H1 (cell line): ENCODE data around the gene ARL10. TPM values are rescaled to one million over a fixed set of nuclear protein-coding genes. Genes with fewer than 3 reads are reported as not detected.

Experiments
- BACH1 ChIP-seq: IDR thresholded peaks from 2 replicates; pipeline ENCODE4 v1.6.1; 2012; ENCODE audit warnings: low read length, improper control_type of control experiment
- BCL11A ChIP-seq, 2 experiments: IDR thresholded peaks; one replicate each; pipeline ENCODE4 v1.6.1; 2011; ENCODE audit warnings: low read depth in 2 of 2, low read length in 2 of 2, mild to moderate bottlenecking in 2 of 2
- CBX8 ChIP-seq: fragments of 300-800, 300-1000 bp; sonication (generic); IDR thresholded peaks from 2 replicates; pipeline ENCODE4 v1.7.1; 2016; ENCODE audit warnings: low read depth, low read length, borderline replicate concordance
- CHD2 ChIP-seq: IDR thresholded peaks from 2 replicates; pipeline ENCODE4 v1.6.1; 2012; ENCODE audit warnings: low read length, improper control_type of control experiment
- CTCF ChIP-seq, 3 experiments: IDR thresholded peaks; 1 replicate in 2 of 3; 2 replicates in 1 of 3; pipeline versions ENCODE4 v1.5.1 to v1.6.1; 2011; ENCODE audit warnings: low read length in 3 of 3, mild to moderate bottlenecking in 3 of 3, inconsistent platforms in 2 of 3, low read depth in 1 of 3, moderate library complexity in 1 of 3; ENCODE audit not compliant: insufficient read depth in 1 of 3; ENCODE audit errors: control extremely low read depth in 1 of 3
- HDAC2 ChIP-seq, 2 experiments: fragments of 300-600 bp in 1 of 2; sonication (generic) in 1 of 2; IDR thresholded peaks; 2 replicates each; pipeline ENCODE4 v1.6.1; 2011 to 2012; ENCODE audit warnings: low read depth in 2 of 2, low read length in 2 of 2, mild to moderate bottlenecking in 2 of 2, moderate library complexity in 2 of 2, borderline replicate concordance in 1 of 2, inconsistent platforms in 1 of 2
- NANOG ChIP-seq: IDR thresholded peaks from 2 replicates; pipeline ENCODE4 v1.6.1; 2011; ENCODE audit warnings: low read length, low read depth, mild to moderate bottlenecking, inconsistent platforms; ENCODE audit not compliant: insufficient read depth, poor library complexity, severe bottlenecking
- RNF2 ChIP-seq: fragments of 200-900, 300-1000 bp; sonication (generic); IDR thresholded peaks from 2 replicates; pipeline ENCODE4 v1.7.1; 2016; ENCODE audit warnings: borderline replicate concordance, low read depth, mild to moderate bottlenecking, antibody characterized with exemption, low read length; ENCODE audit not compliant: poor library complexity, severe bottlenecking; ENCODE audit errors: missing control alignments
- SIRT6 ChIP-seq: IDR thresholded peaks from one replicate; pipeline ENCODE4 v1.7.1; 2012; ENCODE audit warnings: low read length, inconsistent platforms
- polyA plus RNA-seq, 7 experiments: library from polyadenylated mRNA; depleted of rRNA in 3 of 7; stranded (reverse) in 5 of 7; unstranded in 2 of 7; fragments of >200 nt in 5 of 7; fragments of 200-250 nt in 2 of 7; gene quantifications; 1 replicate in 5 of 7; 2 replicates in 1 of 7; 4 replicates in 1 of 7; pipeline versions ENCODE4 v1.2.1 to v1.2.3, GENCODE V29; 2011 to 2013; ENCODE audit warnings: missing spikeins in 2 of 7, mixed read lengths in 2 of 7
- total RNA-seq: library from RNA; stranded (reverse); fragmentation: NEBNext Ultra II Directional; extraction: Animal tissue kit (Norgen Biotek cat#: 25700); gene quantifications from 2 replicates; pipeline ENCODE4 v1.2.1, GENCODE V29; 2021

The ARL10 gene
- total and polyA plus RNA-seq, 2 of the 8 experiments (the other 6 are each of a cell fraction or from before 2014, with no cell fraction given): 3.1 to 7.4 TPM

DNA sequence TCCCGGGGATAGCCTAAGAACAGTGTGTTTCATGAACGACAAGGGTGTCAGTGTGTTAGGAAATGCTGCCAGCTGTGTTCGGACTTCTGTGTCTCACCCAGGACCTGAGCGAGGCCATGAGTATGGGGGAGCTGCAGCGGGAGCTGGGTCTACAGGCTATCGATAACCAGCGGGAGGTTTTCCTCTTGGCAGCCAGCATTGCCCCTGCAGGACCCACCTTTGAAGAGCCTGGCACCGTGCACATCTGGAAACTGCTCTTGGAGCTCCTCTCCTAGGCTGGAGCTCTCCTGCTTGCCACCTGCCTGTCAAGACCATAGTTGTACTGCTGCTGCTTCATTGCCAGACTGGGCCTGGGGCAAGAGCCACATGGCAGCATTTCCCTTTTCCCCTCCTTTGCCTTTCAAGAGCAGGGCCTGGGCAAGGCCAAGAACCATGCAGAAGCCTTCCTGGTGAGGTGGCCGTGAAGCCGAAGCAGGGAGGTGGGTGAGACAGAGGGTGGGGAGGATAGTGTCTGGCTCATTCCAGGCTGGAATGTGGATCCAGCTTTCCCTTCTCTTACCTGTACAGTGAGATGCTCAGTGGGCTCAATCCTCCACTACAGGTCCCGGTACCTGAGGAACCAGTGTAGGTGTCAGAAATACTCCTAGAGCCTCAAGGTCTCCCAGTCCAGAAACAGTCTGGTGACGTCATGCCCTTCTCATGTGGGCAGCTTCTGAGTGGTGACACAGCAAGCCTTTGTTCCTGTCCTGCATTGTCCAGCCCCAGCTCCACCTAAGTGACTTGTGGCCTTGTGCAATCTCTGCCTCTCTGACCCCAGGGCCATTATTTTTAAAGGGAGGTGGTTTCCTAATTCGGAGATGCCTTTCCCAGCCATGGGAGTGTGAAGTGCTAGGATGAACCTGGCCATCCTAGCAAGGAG, 6.6 kb downstream of the ARL10 start (continued):
- no peak for TF ChIP-seq CBX8
- TF ChIP-seq CHD2: no peak
- no peak for TF ChIP-seq NANOG
- no peak for TF ChIP-seq BCL11A (IDR thresholded peaks at IDR 0.05; ENCODE audit: low read depth in 2 of 2, low read length in 2 of 2)
- no peak for TF ChIP-seq SIRT6
- no peak for TF ChIP-seq BACH1
- no peak for TF ChIP-seq RNF2
- no peak for TF ChIP-seq HDAC2 (IDR thresholded peaks at IDR 0.05; ENCODE audit: borderline replicate concordance in 1 of 2, low read depth in 2 of 2, low read length in 2 of 2)
- no peak for TF ChIP-seq CTCF (IDR thresholded peaks at IDR 0.05; ENCODE audit: control extremely low read depth in 1 of 3, insufficient read depth in 1 of 3, low read depth in 1 of 3, low read length in 3 of 3)
